ENCODE data around the gene ALX3.

DNA sequence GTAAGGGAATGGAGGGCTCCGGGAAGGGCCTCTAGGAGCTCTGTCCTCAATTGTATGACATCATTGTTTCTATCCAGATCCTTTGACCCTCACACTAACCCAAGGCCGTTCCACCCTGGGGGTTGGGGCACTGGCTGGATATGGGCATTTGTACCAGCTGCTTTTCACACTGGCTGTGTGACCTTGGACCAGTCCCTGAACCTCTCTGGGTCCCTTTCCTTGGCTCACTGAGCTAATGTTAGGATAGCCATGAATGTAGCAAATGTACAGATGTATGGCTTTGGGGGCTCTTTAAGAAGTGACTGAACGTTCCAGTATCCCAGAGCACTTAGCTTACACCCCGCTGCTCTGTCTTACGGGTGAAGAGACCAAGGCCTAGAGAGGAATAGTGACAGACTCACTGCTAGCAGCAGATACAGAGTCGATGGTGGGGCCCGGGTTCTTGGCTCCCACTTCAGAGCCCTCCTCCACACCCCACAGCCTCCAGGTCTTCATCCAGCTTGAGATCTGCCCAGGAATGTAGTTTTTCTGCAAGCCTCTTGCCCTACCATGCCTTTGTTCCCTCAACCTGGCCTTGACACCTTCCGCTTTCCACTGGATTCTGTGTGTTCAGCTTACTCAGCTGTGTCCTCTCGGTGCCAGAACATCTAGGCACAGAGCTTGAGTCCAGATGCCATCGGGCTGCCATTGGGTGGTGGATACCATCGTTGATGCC, 27.2 kb upstream of the ALX3 start:
- TF ChIP-seq, protein P1, sequence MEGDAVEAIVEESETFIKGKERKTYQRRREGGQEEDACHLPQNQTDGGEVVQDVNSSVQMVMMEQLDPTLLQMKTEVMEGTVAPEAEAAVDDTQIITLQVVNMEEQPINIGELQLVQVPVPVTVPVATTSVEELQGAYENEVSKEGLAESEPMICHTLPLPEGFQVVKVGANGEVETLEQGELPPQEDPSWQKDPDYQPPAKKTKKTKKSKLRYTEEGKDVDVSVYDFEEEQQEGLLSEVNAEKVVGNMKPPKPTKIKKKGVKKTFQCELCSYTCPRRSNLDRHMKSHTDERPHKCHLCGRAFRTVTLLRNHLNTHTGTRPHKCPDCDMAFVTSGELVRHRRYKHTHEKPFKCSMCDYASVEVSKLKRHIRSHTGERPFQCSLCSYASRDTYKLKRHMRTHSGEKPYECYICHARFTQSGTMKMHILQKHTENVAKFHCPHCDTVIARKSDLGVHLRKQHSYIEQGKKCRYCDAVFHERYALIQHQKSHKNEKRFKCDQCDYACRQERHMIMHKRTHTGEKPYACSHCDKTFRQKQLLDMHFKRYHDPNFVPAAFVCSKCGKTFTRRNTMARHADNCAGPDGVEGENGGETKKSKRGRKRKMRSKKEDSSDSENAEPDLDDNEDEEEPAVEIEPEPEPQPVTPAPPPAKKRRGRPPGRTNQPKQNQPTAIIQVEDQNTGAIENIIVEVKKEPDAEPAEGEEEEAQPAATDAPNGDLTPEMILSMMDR (optimal IDR thresholded peaks at IDR 0.05 in 1 of 3, IDR thresholded peaks at IDR 0.05 in 1 of 3, conservative IDR thresholded peaks at IDR 0.05 in 1 of 3; ENCODE audit: extremely low read depth in 1 of 3, insufficient read depth in 2 of 3, low read length in 3 of 3): no peak
- no peak for TF ChIP-seq EZH2 (IDR thresholded peaks at IDR 0.05; ENCODE audit: low read length)

Data from keratinocyte (primary cell).